GM20000 (cell line): ENCODE data around the gene TSPAN12.

Experiments
- DNase-seq: peaks from one replicate; pipeline ENCODE4 v3.0.0; 2012; ENCODE audit warnings: low spot score
- CTCF ChIP-seq: IDR thresholded peaks from 2 replicates; pipeline ENCODE4 v1.5.1; 2012; ENCODE audit warnings: mild to moderate bottlenecking, control low read depth; ENCODE audit errors: extremely low read depth, missing control alignments

The TSPAN12 gene

GRCh38 chr7:120838281-120838682 is 19.7 kb downstream of the TSPAN12 start:
- DNase-seq: no peak
- no peak for TF ChIP-seq CTCF

GRCh38 chr7:120837599-120837998 is 20.3 kb downstream of the TSPAN12 start:
- TF ChIP-seq CTCF: no peak
- no peak for DNase-seq

GRCh38 chr7:120836556-120837115 is 21.3 kb downstream of the TSPAN12 start:
- no peak for TF ChIP-seq CTCF

GRCh38 chr7:120834726-120835125 is 23.2 kb downstream of the TSPAN12 start:
- no peak for TF ChIP-seq CTCF
- no peak for DNase-seq

More at GRCh38 chr7:120836556-120837115, 21.3 kb downstream of the TSPAN12 start:
- no peak for DNase-seq

- no peak for DNase-seq
- TF ChIP-seq CTCF: no peak
Measured at GRCh38 chr7:120833546-120833945, 24.4 kb downstream of the TSPAN12 start.

- no peak for TF ChIP-seq CTCF
- no peak for DNase-seq
Measured at GRCh38 chr7:120832803-120833202, 25.1 kb downstream of the TSPAN12 start.

GRCh38 chr7:120831260-120831659 is 26.7 kb downstream of the TSPAN12 start:
- no peak for DNase-seq
- TF ChIP-seq CTCF: no peak

- DNase-seq: no peak
- TF ChIP-seq CTCF: no peak
Measured at GRCh38 chr7:120829487-120829886, 28.5 kb downstream of the TSPAN12 start.
